Calu3 (cell line): ENCODE results near the gene DNAJC1. TPM values are rescaled to one million over a fixed set of nuclear protein-coding genes. Genes with fewer than 3 reads are reported as not detected.

Experiments used
- BruUV-seq: library from RNA; stranded (reverse); fragments of 400-500 nt; replicated peaks from 2 replicates; lab custom pipeline; 2021; lab: Mats Ljungman, UMichigan
- CTCF ChIA-PET: fragments of 300-600 bp; sonication (Branson Sonifier 250); formaldehyde crosslinking; loops from one replicate; lab custom pipeline; 2022; ENCODE audit warnings: antibody characterized with exemption; lab: Charles Lee
- DNase-seq: peaks from one replicate; pipeline ENCODE4 v3.0.0; 2022
- H3K27ac Mint-ChIP-seq: one replicate; pipeline ENCODE4 v1.8.0; 2022; ENCODE audit warnings: mixed read lengths; ENCODE audit not compliant: unreplicated experiment
- H3K27me3 Mint-ChIP-seq: one replicate; pipeline ENCODE4 v1.8.0; 2022; ENCODE audit warnings: mixed read lengths; ENCODE audit not compliant: unreplicated experiment
- H3K36me3 Mint-ChIP-seq: one replicate; pipeline ENCODE4 v1.8.0; 2022; ENCODE audit warnings: mild to moderate bottlenecking, moderate library complexity, mixed read lengths; ENCODE audit not compliant: insufficient read depth, unreplicated experiment
- H3K4me1 Mint-ChIP-seq: one replicate; pipeline ENCODE4 v1.8.0; 2022; ENCODE audit warnings: mild to moderate bottlenecking, low read depth, mixed read lengths; ENCODE audit not compliant: unreplicated experiment
- H3K4me3 Mint-ChIP-seq: one replicate; pipeline ENCODE4 v1.8.0; 2022; ENCODE audit warnings: mild to moderate bottlenecking, low read depth, moderate library complexity, mixed read lengths; ENCODE audit not compliant: unreplicated experiment
- H3K9me3 Mint-ChIP-seq: one replicate; pipeline ENCODE4 v1.8.0; 2022; ENCODE audit warnings: low read depth, mixed read lengths; ENCODE audit not compliant: unreplicated experiment
- intact Hi-C: fragments of 100-400 bp; cut with micrococcal nuclease; formaldehyde crosslinking; loops from one replicate; pipeline ENCODE4 v1.10.0; 2022; ENCODE audit not compliant: unreplicated experiment
- total RNA-seq: library from RNA; stranded (reverse); gene quantifications from 2 replicates; pipeline ENCODE4 v1.2.3, GENCODE V29; 2022
- TF ChIP-seq, protein P1 (sequence below): fragments of 200-600 bp; IDR thresholded peaks from one replicate; pipeline ENCODE4 v1.8.0; 2022; ENCODE audit warnings: antibody characterized with exemption; ENCODE audit not compliant: unreplicated experiment

The DNAJC1 gene
- total RNA-seq, 1 experiment from 2014 or later, result 17.0 TPM

DNA sequence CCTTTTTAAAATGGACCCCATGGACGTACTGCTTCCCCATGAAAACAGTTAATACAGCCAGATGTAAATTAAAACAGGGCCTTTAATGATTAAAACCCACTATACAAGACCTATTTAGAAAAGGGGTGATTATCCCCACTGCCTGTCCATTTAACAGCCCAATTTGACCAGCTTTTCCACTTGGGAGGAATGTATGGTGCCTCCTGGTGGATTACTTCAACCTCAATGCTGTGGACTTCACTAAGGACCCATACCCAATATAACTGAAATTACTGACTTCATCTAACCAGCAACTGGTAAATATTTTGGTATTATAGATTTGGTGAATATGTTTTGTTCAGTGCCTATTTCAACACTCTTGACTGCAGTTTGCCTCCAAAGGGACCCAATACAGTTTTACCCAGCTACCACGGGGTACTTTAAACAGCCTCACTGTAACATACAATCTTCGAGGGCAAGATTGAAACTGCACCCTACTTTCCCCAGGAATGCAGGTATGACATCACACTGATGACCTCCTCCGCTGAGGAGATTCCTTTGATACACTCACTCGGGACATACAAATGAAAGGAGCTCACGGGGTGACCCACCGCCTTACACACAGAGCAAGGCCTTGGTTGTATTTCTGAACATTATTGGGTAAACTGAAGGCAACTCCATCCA, 192.8 kb downstream of the DNAJC1 start:
- intact Hi-C loops, result no loop called here
- H3K4me1 Mint-ChIP-seq, result no peaks in the 10 kb centered on the region
- H3K4me3 Mint-ChIP-seq, result no peak overlapping the region
- no peaks in the 10 kb centered on the region for H3K36me3 Mint-ChIP-seq
- TF ChIP-seq, protein P1, sequence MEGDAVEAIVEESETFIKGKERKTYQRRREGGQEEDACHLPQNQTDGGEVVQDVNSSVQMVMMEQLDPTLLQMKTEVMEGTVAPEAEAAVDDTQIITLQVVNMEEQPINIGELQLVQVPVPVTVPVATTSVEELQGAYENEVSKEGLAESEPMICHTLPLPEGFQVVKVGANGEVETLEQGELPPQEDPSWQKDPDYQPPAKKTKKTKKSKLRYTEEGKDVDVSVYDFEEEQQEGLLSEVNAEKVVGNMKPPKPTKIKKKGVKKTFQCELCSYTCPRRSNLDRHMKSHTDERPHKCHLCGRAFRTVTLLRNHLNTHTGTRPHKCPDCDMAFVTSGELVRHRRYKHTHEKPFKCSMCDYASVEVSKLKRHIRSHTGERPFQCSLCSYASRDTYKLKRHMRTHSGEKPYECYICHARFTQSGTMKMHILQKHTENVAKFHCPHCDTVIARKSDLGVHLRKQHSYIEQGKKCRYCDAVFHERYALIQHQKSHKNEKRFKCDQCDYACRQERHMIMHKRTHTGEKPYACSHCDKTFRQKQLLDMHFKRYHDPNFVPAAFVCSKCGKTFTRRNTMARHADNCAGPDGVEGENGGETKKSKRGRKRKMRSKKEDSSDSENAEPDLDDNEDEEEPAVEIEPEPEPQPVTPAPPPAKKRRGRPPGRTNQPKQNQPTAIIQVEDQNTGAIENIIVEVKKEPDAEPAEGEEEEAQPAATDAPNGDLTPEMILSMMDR, result no peak
- BruUV-seq, result no TSS peak
- no peaks in the 10 kb centered on the region for H3K27me3 Mint-ChIP-seq
- DNase-seq, result no peak
- CTCF ChIA-PET, result no interaction called here
- H3K9me3 Mint-ChIP-seq, result no peaks in the 10 kb centered on the region
- no peak overlapping the region for H3K27ac Mint-ChIP-seq

- TF ChIP-seq, protein P1, result no peak
- no peaks in the 10 kb centered on the region for H3K9me3 Mint-ChIP-seq
- no peaks in the 10 kb centered on the region for H3K36me3 Mint-ChIP-seq
- H3K27ac Mint-ChIP-seq, result no peak overlapping the region
- H3K4me3 Mint-ChIP-seq, result no peak overlapping the region
- no TSS peak for BruUV-seq
- DNase-seq, result no peak
- intact Hi-C loops, result no loop called here
- no peaks in the 10 kb centered on the region for H3K4me1 Mint-ChIP-seq
- CTCF ChIA-PET, result no interaction called here
- no peaks in the 10 kb centered on the region for H3K27me3 Mint-ChIP-seq
Observed at GRCh38 chr10:21808550-21808949, 195.0 kb downstream of the DNAJC1 start.

DNA sequence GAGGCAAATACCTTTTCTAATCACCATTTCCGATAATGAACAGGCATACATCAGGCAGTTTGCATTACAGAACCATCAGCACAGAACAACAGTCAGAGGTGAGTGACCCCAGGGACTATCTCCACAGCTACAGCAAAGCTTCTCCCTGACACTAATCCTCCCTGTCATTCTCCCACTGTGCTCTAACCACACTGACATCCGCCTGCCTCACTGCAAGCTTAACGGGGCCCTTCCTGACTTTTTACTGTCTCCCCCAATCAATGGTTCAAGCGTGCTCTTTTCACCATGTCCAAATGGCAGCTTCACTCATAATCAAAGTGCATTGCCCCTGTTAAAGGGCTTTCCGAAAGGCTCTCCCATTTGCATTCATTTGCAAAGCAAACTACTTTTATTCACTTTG, 196.3 kb downstream of the DNAJC1 start:
- intact Hi-C loops, result no loop called here
- H3K9me3 Mint-ChIP-seq, result no peaks in the 10 kb centered on the region
- TF ChIP-seq, protein P1, result no peak
- no TSS peak for BruUV-seq
- no peak overlapping the region for H3K4me3 Mint-ChIP-seq
- no peaks in the 10 kb centered on the region for H3K36me3 Mint-ChIP-seq
- no peak for DNase-seq
- no peak overlapping the region for H3K27ac Mint-ChIP-seq
- H3K4me1 Mint-ChIP-seq, result no peaks in the 10 kb centered on the region
- CTCF ChIA-PET, result no interaction called here
- no peaks in the 10 kb centered on the region for H3K27me3 Mint-ChIP-seq

DNA sequence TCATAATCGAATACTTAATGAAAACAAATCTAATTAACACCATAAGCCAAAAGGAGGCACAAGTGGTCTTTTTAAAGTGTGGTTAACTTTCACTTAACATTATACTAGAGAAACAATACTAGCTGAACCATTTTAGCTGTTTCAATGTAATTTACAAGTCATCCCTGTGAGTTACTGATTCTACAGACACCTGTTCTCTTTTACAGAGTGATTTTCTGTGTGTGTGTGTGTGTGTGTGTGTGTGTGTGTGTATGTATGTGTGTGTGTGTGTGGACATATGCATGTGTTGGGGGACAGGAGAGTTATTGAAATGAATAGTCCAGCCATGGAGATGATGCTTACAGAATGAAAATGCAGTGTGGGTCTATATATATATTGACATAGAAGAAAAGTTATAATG, 200.2 kb downstream of the DNAJC1 start:
- Mint-ChIP-seq H3K9me3 (no peaks in the 10 kb centered on the region), H3K27ac (no peak overlapping the region)
- BruUV-seq, result no TSS peak

More for the DNA sequence above, 200.2 kb downstream of the DNAJC1 start:
- DNase-seq, result no peak
- CTCF ChIA-PET, result no interaction called here
- H3K4me3 Mint-ChIP-seq, result no peak overlapping the region
- no peaks in the 10 kb centered on the region for H3K4me1 Mint-ChIP-seq
- H3K36me3 Mint-ChIP-seq, result no peaks in the 10 kb centered on the region
- H3K27me3 Mint-ChIP-seq, result no peaks in the 10 kb centered on the region
- intact Hi-C loops, result no loop called here
- TF ChIP-seq, protein P1, result no peak
